Measurements from ENCODE around the gene HOXC5.

Gene HOXC5

DNA sequence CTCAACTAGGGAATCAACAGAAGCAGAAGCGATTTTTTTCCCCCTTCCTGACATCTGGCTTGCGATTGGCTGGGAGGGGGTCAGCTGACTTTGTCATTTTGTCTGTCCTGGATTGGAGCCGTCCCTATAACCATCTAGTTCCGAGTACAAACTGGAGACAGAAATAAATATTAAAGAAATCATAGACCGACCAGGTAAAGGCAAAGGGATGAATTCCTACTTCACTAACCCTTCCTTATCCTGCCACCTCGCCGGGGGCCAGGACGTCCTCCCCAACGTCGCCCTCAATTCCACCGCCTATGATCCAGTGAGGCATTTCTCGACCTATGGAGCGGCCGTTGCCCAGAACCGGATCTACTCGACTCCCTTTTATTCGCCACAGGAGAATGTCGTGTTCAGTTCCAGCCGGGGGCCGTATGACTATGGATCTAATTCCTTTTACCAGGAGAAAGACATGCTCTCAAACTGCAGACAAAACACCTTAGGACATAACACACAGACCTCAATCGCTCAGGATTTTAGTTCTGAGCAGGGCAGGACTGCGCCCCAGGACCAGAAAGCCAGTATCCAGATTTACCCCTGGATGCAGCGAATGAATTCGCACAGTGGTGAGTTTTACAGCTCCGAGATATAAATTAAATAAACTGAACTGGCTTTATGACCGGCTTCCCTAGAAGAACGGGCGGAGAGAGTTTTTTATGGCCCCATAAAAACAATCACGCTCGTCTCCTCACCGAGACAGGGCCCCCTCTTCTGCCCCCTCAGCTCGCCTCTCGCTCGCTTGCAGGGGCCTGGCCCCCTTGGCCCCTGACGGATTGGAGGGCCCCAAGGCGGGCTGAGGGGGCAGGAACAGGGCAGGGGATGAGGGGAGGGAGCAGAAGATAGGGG, 4.3 kb upstream of the HOXC5 start, which contains the start of gene HOXC6:
Gene HOXC6 (plus strand): TSS at position 127 of the 888 bp plus-strand sequence. CDS start 82 bp downstream, at position 209.
- H3K4me3 ChIP-seq (replicated peaks; ENCODE audit: low read depth, low read length): peak within 1 kb of the TSS; percentile 19
- TF ChIP-seq, protein P1, sequence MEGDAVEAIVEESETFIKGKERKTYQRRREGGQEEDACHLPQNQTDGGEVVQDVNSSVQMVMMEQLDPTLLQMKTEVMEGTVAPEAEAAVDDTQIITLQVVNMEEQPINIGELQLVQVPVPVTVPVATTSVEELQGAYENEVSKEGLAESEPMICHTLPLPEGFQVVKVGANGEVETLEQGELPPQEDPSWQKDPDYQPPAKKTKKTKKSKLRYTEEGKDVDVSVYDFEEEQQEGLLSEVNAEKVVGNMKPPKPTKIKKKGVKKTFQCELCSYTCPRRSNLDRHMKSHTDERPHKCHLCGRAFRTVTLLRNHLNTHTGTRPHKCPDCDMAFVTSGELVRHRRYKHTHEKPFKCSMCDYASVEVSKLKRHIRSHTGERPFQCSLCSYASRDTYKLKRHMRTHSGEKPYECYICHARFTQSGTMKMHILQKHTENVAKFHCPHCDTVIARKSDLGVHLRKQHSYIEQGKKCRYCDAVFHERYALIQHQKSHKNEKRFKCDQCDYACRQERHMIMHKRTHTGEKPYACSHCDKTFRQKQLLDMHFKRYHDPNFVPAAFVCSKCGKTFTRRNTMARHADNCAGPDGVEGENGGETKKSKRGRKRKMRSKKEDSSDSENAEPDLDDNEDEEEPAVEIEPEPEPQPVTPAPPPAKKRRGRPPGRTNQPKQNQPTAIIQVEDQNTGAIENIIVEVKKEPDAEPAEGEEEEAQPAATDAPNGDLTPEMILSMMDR (IDR thresholded peaks at IDR 0.05; ENCODE audit: low read depth, low read length, missing control alignments): no peak
- DNase-seq (ENCODE audit: extremely low read depth, low read depth): no peak

GRCh38 chr12:54029529-54030441, 3.1 kb upstream of the HOXC5 start:
- TF ChIP-seq, protein P1 (IDR thresholded peaks at IDR 0.05; ENCODE audit: low read depth, low read length, missing control alignments): no peak
- H3K4me3 ChIP-seq (replicated peaks; ENCODE audit: low read depth, low read length): no peak overlapping the region
- DNase-seq (ENCODE audit: extremely low read depth, low read depth): no peak

GRCh38 chr12:54030442-54030801, 2.4 kb upstream of the HOXC5 start:
- no peak overlapping the region for H3K4me3 ChIP-seq (replicated peaks; ENCODE audit: low read depth, low read length)
- TF ChIP-seq, protein P1 (IDR thresholded peaks at IDR 0.05; ENCODE audit: low read depth, low read length, missing control alignments): no peak
- DNase-seq (ENCODE audit: extremely low read depth, low read depth): no peak

- TF ChIP-seq, protein P1 (IDR thresholded peaks at IDR 0.05; ENCODE audit: low read depth, low read length, missing control alignments): no peak
- no peak for DNase-seq (ENCODE audit: extremely low read depth, low read depth)
- H3K4me3 ChIP-seq (replicated peaks; ENCODE audit: low read depth, low read length): no peak overlapping the region
Observed at GRCh38 chr12:54030889-54031471, 1.9 kb upstream of the HOXC5 start.

- no peak for DNase-seq (ENCODE audit: extremely low read depth, low read depth)
- H3K4me3 ChIP-seq (replicated peaks; ENCODE audit: low read depth, low read length): no peak overlapping the region
- TF ChIP-seq, protein P1 (IDR thresholded peaks at IDR 0.05; ENCODE audit: low read depth, low read length, missing control alignments): no peak
Observed at GRCh38 chr12:54031480-54031879, 1.4 kb upstream of the HOXC5 start.

DNA sequence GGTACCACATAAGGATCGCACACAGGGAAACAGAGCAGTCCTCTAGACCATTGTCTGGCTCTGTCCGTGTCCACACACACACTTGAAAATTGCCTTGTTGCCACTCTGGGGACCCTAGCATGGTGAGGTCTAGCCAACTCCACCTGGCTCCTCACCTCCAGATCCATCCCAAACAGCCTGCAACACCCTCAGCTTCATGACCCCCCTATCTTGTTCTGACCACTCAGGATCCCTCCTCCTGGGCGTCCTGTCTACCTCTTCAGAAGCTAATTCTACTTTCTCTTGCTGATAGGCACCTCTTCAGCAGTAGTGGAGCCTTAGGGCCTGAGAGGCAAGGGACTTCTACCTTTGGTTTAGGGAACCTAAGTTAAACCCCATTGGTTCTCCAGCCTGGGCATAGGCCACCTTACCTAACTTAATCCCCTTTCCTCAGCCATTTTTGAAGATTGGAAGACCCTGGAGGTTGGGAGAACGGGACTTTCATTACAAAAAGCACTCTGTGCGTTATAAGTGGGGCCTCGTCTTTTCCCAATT, 697 bp upstream of the HOXC5 start:
- TF ChIP-seq, protein P1 (IDR thresholded peaks at IDR 0.05; ENCODE audit: low read depth, low read length, missing control alignments): no peak
- no peak overlapping the region for H3K4me3 ChIP-seq (replicated peaks; ENCODE audit: low read depth, low read length)
- no peak for DNase-seq (ENCODE audit: extremely low read depth, low read depth)

Measured in HFF-Myc (cell line).